Measurements from ENCODE around the gene PAPSS1. TPM values are rescaled to one million over a fixed set of nuclear protein-coding genes. Genes with fewer than 3 reads are reported as not detected.

PAPSS1 gene
- total RNA-seq, 6 experiments from 2014 or later: 55.5 to 64.7 (median 62.9) TPM

- no peaks in the 10 kb centered on the region for H3K36me3 Mint-ChIP-seq (ENCODE audit: low read depth)
- no peak overlapping the region for H3K27ac Mint-ChIP-seq
- H3K4me3 Mint-ChIP-seq: no peak overlapping the region
- H3K9me3 Mint-ChIP-seq: peaks cover 17% of the 10 kb centered on the region
- TF ChIP-seq CTCF (IDR thresholded peaks at IDR 0.05): no peak
- no peak for DNase-seq
- H3K4me1 Mint-ChIP-seq (ENCODE audit: low read depth): no peaks in the 10 kb centered on the region
- H3K27me3 Mint-ChIP-seq (ENCODE audit: insufficient read depth): no peaks in the 10 kb centered on the region; the same call in 1 of the 2 replicates
These were observed 155.7 kb downstream of the PAPSS1 start for GRCh38 chr4:107564326-107564725.

Other genes with a start within 250 kb of the PAPSS1 start
- gene SGMS2, start 104.7 kb upstream of the PAPSS1 start, total RNA-seq (2021; fragmentation: NEBNext Ultra II Directional; extraction: Animal tissue kit (Norgen Biotek cat#: 25700)): 10 to 100 TPM; 30.5 to 45.9 (median 34.7) TPM
- gene CYP2U1, start 211.3 kb upstream of the PAPSS1 start, total RNA-seq (2021; fragmentation: NEBNext Ultra II Directional; extraction: Animal tissue kit (Norgen Biotek cat#: 25700)): 10 to 100 TPM; 17.7 to 25.5 (median 21.7) TPM

Data from HFFc6 (cell line).